Tibial artery (tissue), 4 donors: ENCODE measurements around the gene NRXN3.

Source experiments
- DNase-seq, 2 donors: peaks; one replicate each; pipeline ENCODE4 v3.0.0-alpha.2; 2019
- H3K27ac ChIP-seq, 2 donors: fragments of 200-600 bp; sonication (generic) in 1 of 2; 1 replicate in 1 of 2; 2 replicates in 1 of 2; pipeline ENCODE4 v1.5.1; 2018 to 2019; ENCODE audit warnings: mild to moderate bottlenecking in 1 of 2
- H3K27me3 ChIP-seq, 2 donors: fragments of 200-600 bp; sonication (generic) in 1 of 2; one replicate each; pipeline versions ENCODE4 v1.5.1 to v1.6.0; 2016 to 2019
- H3K36me3 ChIP-seq, 3 donors: fragments of 200-600 bp; sonication (generic) in 2 of 3; one replicate each; pipeline ENCODE4 v1.5.1; 2016 to 2019; ENCODE audit warnings: mild to moderate bottlenecking in 2 of 3
- H3K4me1 ChIP-seq, 4 donors: fragments of 200-600 bp; sonication (generic) in 2 of 4; 1 replicate in 3 of 4; 2 replicates in 1 of 4; pipeline ENCODE4 v1.5.1; 2016 to 2019
- H3K4me3 ChIP-seq, 2 donors: fragments of 200-600 bp; sonication (generic) in 1 of 2; 1 replicate in 1 of 2; 2 replicates in 1 of 2; pipeline ENCODE4 v1.5.1; 2018 to 2019; ENCODE audit warnings: mild to moderate bottlenecking in 2 of 2
- H3K9me3 ChIP-seq, 3 donors: fragments of 200-600 bp; sonication (generic) in 1 of 3; one replicate each; pipeline ENCODE4 v1.5.1; 2016 to 2019
- CTCF ChIP-seq, 2 experiments: fragments of 200-600 bp in 1 of 2; fragments of 450-650 bp in 1 of 2; IDR thresholded peaks; one replicate each; pipeline ENCODE4 v1.5.1; 2017 to 2019; ENCODE audit warnings: antibody characterized with exemption in 2 of 2, mild to moderate bottlenecking in 1 of 2, moderate library complexity in 1 of 2
- intact Hi-C: fragments of 100-400 bp; cut with DNase I; formaldehyde crosslinking; loops from one replicate; pipeline ENCODE4 v1.15.0; 2023; ENCODE audit warnings: low total_unique reads

The NRXN3 gene

DNA sequence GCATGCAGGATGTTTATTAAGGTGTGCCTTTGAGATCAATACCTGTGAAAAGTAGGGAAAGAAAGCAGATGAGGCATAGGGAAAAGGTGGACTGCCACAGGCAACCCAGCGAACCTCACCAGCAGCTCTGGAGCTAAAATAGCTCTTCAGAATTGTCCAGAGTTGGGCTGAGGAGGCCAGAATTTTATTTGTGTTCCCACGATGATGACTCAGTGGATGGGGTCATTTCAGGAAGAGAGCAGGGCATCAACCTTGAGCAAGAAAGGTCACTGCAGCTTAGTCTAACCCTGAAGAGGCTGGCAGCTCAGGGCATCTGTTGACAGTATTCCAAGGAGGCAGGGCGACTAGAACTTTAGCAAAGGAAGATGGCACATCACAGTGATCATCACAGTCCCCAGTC, 1345.0 kb downstream of the NRXN3 start:
- no peak for DNase-seq
- H3K9me3 ChIP-seq = no peaks in the 10 kb centered on the region
- no peak for TF ChIP-seq CTCF (IDR thresholded peaks at IDR 0.05)
- no peak overlapping the region for H3K4me3 ChIP-seq
- H3K36me3 ChIP-seq = no peaks in the 10 kb centered on the region
- intact Hi-C loops = no loop called here
- no peaks in the 10 kb centered on the region for H3K27me3 ChIP-seq
- H3K4me1 ChIP-seq = no peaks in the 10 kb centered on the region
- H3K27ac ChIP-seq = no peak overlapping the region

GRCh38 chr14:79516009-79516408, 1345.8 kb downstream of the NRXN3 start:
- no peak for TF ChIP-seq CTCF (IDR thresholded peaks at IDR 0.05)
- H3K27ac ChIP-seq = no peak overlapping the region
- no peak for DNase-seq
- intact Hi-C loops = no loop called here
- no peaks in the 10 kb centered on the region for H3K9me3 ChIP-seq
- no peaks in the 10 kb centered on the region for H3K27me3 ChIP-seq
- no peak overlapping the region for H3K4me3 ChIP-seq
- no peaks in the 10 kb centered on the region for H3K4me1 ChIP-seq
- no peaks in the 10 kb centered on the region for H3K36me3 ChIP-seq

GRCh38 chr14:79525416-79525815, 1355.2 kb downstream of the NRXN3 start:
- Histone ChIP-seq H3K4me1 (no peaks in the 10 kb centered on the region), H3K27me3 (no peaks in the 10 kb centered on the region), H3K27ac (no peak overlapping the region), H3K36me3 (no peaks in the 10 kb centered on the region), H3K4me3 (no peak overlapping the region), H3K9me3 (no peaks in the 10 kb centered on the region)
- no peak for TF ChIP-seq CTCF (IDR thresholded peaks at IDR 0.05)
- DNase-seq = no peak
- intact Hi-C loops = no loop called here

- no peaks in the 10 kb centered on the region for H3K36me3 ChIP-seq
- H3K4me3 ChIP-seq = no peak overlapping the region
- no peaks in the 10 kb centered on the region for H3K4me1 ChIP-seq
- no peaks in the 10 kb centered on the region for H3K9me3 ChIP-seq
- no peaks in the 10 kb centered on the region for H3K27me3 ChIP-seq
- DNase-seq = no peak
- intact Hi-C loops = no loop called here
- TF ChIP-seq CTCF (IDR thresholded peaks at IDR 0.05) = no peak
- no peak overlapping the region for H3K27ac ChIP-seq
Observed at GRCh38 chr14:79528828-79529416, 1358.7 kb downstream of the NRXN3 start.

GRCh38 chr14:79530555-79530954, 1360.4 kb downstream of the NRXN3 start:
- H3K27ac ChIP-seq = no peak overlapping the region
- no peak overlapping the region for H3K4me3 ChIP-seq
- no peaks in the 10 kb centered on the region for H3K36me3 ChIP-seq
- no peaks in the 10 kb centered on the region for H3K9me3 ChIP-seq
- no peak for TF ChIP-seq CTCF (IDR thresholded peaks at IDR 0.05)
- no peaks in the 10 kb centered on the region for H3K27me3 ChIP-seq
- no peaks in the 10 kb centered on the region for H3K4me1 ChIP-seq
- DNase-seq = no peak
- intact Hi-C loops = loop anchor here (5.0 kb wide), 1 partner anchor 273 kb away; no protein-coding TSS in a partner anchor
